HFFc6 (cell line): ENCODE results near the gene PBX1. TPM values are rescaled to one million over a fixed set of nuclear protein-coding genes. Genes with fewer than 3 reads are reported as not detected.

ENCODE experiments used
- DNase-seq: peaks from one replicate; pipeline ENCODE4 v3.0.0-alpha.2; 2018
- H3K27ac Mint-ChIP-seq: 2 replicates; pipeline ENCODE4 v1.8.0; 2020; ENCODE audit warnings: mild to moderate bottlenecking, mixed read lengths
- H3K27me3 Mint-ChIP-seq: 2 replicates; pipeline ENCODE4 v1.8.0; 2021; ENCODE audit warnings: mild to moderate bottlenecking, moderate library complexity, mixed read lengths; ENCODE audit not compliant: insufficient read depth
- H3K36me3 Mint-ChIP-seq: 2 replicates; pipeline ENCODE4 v1.8.0; 2021; ENCODE audit warnings: low read depth, mixed read lengths
- H3K4me1 Mint-ChIP-seq: 2 replicates; pipeline ENCODE4 v1.8.0; 2020; ENCODE audit warnings: low read depth, mixed read lengths
- H3K4me3 Mint-ChIP-seq: 2 replicates; pipeline ENCODE4 v1.8.0; 2020; ENCODE audit warnings: mild to moderate bottlenecking, moderate library complexity, mixed read lengths
- H3K9me3 Mint-ChIP-seq: 2 replicates; pipeline ENCODE4 v1.8.0; 2020; ENCODE audit warnings: mild to moderate bottlenecking, mixed read lengths
- total RNA-seq, 6 experiments: library from RNA; stranded (reverse); fragmentation: NEBNext Ultra II Directional; extraction: Animal tissue kit (Norgen Biotek cat#: 25700); gene quantifications; 2 replicates in 1 of 6; 3 replicates in 5 of 6; pipeline ENCODE4 v1.2.3, GENCODE V29; 2021
- TF ChIP-seq, protein P1 (sequence below): fragments of 200-600 bp; sonication (generic); IDR thresholded peaks from 2 replicates; pipeline ENCODE4 v1.5.0; 2021; ENCODE audit warnings: antibody characterized with exemption, mild to moderate bottlenecking

PBX1 gene
- total RNA-seq, 6 experiments from 2014 or later, result 35.4 to 42.3 (median 39.1) TPM

DNA sequence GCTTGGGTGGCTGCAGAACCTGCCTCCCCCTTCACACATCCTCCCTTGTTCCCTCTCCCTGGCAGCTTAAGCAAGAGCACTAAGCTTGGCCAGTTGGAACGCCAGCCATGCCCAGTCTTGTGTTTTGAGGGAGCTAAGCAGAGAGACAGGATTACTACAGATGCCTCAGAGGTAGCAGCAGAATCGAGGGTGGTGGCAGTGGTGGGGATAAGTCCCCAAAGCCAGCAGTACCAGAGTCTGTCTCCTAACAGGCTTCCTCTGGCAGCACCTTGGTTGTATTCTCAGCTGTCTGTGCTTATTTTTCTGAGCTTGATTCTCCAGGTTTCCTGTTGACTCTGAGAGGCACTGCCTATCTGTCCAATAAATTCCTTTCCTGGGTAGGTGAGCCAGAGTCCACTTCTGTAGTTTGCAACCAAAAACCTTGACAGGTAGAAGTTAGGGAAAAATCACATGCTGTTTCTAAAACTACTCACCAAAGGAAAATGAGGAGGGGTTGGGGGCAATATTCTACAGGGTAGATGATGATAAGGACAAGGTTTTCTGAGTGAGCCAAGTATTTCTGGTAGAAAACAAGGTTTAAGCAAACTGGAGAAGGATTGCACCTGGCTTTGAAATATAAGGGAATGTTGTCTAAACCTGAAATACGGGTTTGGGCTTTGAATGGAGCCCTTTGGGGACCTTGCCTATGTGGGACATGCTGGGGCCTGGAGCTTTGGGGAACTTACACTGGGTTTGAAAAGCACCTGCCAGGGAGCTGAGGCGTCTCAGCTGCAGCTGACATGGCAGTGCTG, 100.8 kb downstream of the PBX1 start:
- Mint-ChIP-seq H3K4me3 (no peak overlapping the region), H3K4me1 (peaks cover 33% of the 10 kb centered on the region)

DNA sequence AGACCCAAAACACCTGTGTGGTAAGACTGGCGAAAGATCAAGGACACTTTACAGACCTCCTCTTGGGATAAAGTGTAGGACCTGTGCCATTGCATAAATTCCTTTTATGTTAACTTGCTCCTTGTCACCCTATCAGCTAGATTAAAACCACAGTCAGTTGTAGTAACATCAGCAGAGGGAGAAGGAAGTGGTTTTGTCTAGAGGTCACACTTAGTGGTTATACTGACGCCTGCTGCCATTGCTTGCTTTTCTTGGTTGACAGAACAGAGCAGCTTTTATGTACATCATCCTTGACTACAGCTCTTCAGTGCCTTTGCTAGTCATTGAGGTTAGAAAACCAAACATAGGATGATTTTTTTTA, 101.4 kb downstream of the PBX1 start:
- peak; percentile 62 for DNase-seq
- no peak overlapping the region for H3K4me3 Mint-ChIP-seq
- no peaks in the 10 kb centered on the region; the same call in 1 of the 2 replicates for H3K36me3 Mint-ChIP-seq
- H3K4me1 Mint-ChIP-seq, result peaks cover 33% of the 10 kb centered on the region
- no peaks in the 10 kb centered on the region for H3K9me3 Mint-ChIP-seq
- H3K27me3 Mint-ChIP-seq, result no peaks in the 10 kb centered on the region
- TF ChIP-seq, protein P1, sequence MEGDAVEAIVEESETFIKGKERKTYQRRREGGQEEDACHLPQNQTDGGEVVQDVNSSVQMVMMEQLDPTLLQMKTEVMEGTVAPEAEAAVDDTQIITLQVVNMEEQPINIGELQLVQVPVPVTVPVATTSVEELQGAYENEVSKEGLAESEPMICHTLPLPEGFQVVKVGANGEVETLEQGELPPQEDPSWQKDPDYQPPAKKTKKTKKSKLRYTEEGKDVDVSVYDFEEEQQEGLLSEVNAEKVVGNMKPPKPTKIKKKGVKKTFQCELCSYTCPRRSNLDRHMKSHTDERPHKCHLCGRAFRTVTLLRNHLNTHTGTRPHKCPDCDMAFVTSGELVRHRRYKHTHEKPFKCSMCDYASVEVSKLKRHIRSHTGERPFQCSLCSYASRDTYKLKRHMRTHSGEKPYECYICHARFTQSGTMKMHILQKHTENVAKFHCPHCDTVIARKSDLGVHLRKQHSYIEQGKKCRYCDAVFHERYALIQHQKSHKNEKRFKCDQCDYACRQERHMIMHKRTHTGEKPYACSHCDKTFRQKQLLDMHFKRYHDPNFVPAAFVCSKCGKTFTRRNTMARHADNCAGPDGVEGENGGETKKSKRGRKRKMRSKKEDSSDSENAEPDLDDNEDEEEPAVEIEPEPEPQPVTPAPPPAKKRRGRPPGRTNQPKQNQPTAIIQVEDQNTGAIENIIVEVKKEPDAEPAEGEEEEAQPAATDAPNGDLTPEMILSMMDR, result no peak
- H3K27ac Mint-ChIP-seq, result no peak overlapping the region

More for the DNA sequence above, 100.8 kb downstream of the PBX1 start:
- H3K27me3 Mint-ChIP-seq, result no peaks in the 10 kb centered on the region
- no peaks in the 10 kb centered on the region; the same call in 1 of the 2 replicates for H3K36me3 Mint-ChIP-seq
- DNase-seq, result no peak
- no peak overlapping the region for H3K27ac Mint-ChIP-seq
- H3K9me3 Mint-ChIP-seq, result no peaks in the 10 kb centered on the region
- TF ChIP-seq, protein P1, result no peak

DNA sequence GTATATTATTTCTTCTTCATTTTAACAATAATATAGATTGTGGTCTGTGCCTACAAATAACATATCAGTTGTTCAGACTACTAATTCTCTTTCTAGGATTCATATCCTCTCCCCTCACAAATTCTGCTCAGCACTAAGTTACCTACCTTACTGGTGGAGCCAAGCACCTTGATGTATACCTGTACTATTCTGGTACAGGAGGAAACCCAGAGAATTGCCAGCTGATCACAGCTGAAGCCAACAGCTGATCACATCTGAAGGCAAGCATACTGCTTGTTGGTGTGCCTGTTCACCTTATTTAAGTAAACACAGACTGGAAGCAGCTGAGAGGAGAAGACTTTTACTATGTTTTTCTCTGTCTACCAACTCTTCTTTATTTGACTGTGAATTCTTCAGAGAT, 101.8 kb downstream of the PBX1 start:
- no peak overlapping the region for H3K27ac Mint-ChIP-seq
- no peak overlapping the region for H3K4me3 Mint-ChIP-seq

DNA sequence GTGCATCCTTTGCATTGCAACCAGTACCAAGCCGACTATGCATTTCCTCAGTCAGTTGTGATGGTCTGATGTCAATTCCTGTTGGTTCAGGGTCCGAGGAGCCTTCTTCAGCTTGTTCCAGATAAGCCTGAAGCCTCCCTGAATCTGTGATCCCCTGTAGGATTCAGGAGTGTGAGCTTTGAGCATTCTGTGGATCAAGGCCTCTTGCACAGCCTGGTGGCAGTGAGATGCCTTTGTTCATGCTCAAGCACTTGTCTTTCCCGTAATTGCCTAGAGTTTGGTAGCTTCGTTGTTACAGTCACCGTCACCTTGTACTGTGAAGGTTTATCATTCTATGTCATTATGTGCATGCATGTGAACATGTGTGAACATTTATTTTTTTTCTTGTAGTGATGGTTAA, 103.5 kb downstream of the PBX1 start:
- no peak overlapping the region for H3K4me3 Mint-ChIP-seq
- no peaks in the 10 kb centered on the region for H3K27me3 Mint-ChIP-seq
- no peak overlapping the region for H3K27ac Mint-ChIP-seq
- no peak for DNase-seq
- TF ChIP-seq, protein P1, result no peak
- peaks cover 23% of the 10 kb centered on the region for H3K4me1 Mint-ChIP-seq
- H3K9me3 Mint-ChIP-seq, result no peaks in the 10 kb centered on the region
- H3K36me3 Mint-ChIP-seq, result no peaks in the 10 kb centered on the region; the same call in 1 of the 2 replicates

More for the DNA sequence above, 101.8 kb downstream of the PBX1 start:
- no peak for DNase-seq
- TF ChIP-seq, protein P1, result no peak
- peaks cover 30% of the 10 kb centered on the region for H3K4me1 Mint-ChIP-seq
- H3K27me3 Mint-ChIP-seq, result no peaks in the 10 kb centered on the region
- H3K36me3 Mint-ChIP-seq, result no peaks in the 10 kb centered on the region; the same call in 1 of the 2 replicates
- no peaks in the 10 kb centered on the region for H3K9me3 Mint-ChIP-seq

DNA sequence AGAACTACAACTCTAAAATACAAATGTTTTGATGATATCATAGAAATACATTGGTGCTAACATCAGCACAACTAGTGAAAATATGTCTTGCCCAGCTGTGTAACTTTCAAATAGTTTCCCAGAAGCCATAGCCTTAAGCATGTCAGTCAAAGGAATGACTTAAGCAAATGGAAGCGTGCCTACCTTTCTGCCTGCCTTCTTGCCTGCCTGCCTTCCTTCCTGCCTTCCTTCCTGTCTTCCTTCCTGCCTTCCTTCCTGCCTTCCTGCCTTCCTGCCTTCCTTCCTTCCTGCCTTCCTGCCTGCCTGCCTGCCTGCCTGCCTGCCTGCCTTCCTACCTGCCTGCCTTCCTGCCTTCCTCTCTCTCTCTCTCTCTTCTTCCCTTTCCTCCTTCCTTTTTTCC, 104.0 kb downstream of the PBX1 start:
- Mint-ChIP-seq H3K36me3 (no peaks in the 10 kb centered on the region; the same call in 1 of the 2 replicates), H3K4me1 (peaks cover 23% of the 10 kb centered on the region), H3K27me3 (no peaks in the 10 kb centered on the region), H3K9me3 (no peaks in the 10 kb centered on the region), H3K27ac (no peak overlapping the region), H3K4me3 (no peak overlapping the region)
- DNase-seq, result no peak
- TF ChIP-seq, protein P1, result no peak
